ENCODE measurements around the gene CRYGN. TPM values are rescaled to one million over a fixed set of nuclear protein-coding genes. Genes with fewer than 3 reads are reported as not detected.

The CRYGN gene
- total and polyA plus RNA-seq, 9 of the 15 experiments (the other 6 are each of a cell fraction or from before 2014, with no cell fraction given), result not detected

GRCh38 chr7:151442776-151443496 is 3.0 kb upstream of the CRYGN start (continued):
- TF ChIP-seq MITF (IDR thresholded peaks at IDR 0.05), result no peak
- no peak for TF ChIP-seq PHF8 (IDR thresholded peaks at IDR 0.05; ENCODE audit: borderline replicate concordance, low read length)
- TF ChIP-seq ZNF696 (CRISPR knock-in tag; conservative IDR thresholded peaks at IDR 0.05), result no peak
- TF ChIP-seq MAFF (IDR thresholded peaks at IDR 0.05; ENCODE audit: low read length), result peak; percentile 73; the same call in 1 of the 2 replicates
- TF ChIP-seq ZNF197 (CRISPR knock-in tag; IDR thresholded peaks at IDR 0.05; ENCODE audit: low read depth), result no peak
- TF ChIP-seq KDM1A (IDR thresholded peaks at IDR 0.05), result peak in 1 of 2 experiments; percentile 38; a peak in 1 of 4 replicates
- peak; percentile 91 for TF ChIP-seq MAFG (tag; conservative IDR thresholded peaks at IDR 0.05)
- no peak for TF ChIP-seq NCOA1 (IDR thresholded peaks at IDR 0.05; ENCODE audit: low read depth)
- TF ChIP-seq CEBPG (CRISPR knock-in tag; IDR thresholded peaks at IDR 0.05), result no peak
- TF ChIP-seq CEBPG (tag; conservative IDR thresholded peaks at IDR 0.05 in 1 of 2, IDR thresholded peaks at IDR 0.05 in 1 of 2), result 0 out of 4 replicates have a peak, but pooled peaks of 1 of the 2 experiments have one; percentile 25
- TF ChIP-seq BRD4 (IDR thresholded peaks at IDR 0.05), result no peak
- no peak for TF ChIP-seq ZNF212 (CRISPR knock-in tag; IDR thresholded peaks at IDR 0.05)
- TF ChIP-seq XRCC5 (IDR thresholded peaks at IDR 0.05; ENCODE audit: low read depth, low read length), result no peak
- TF ChIP-seq CEBPB (tag; IDR thresholded peaks at IDR 0.05), result peak; percentile 33; the same call in 1 of the 2 replicates
- TF ChIP-seq ESRRA (IDR thresholded peaks at IDR 0.05; ENCODE audit: borderline replicate concordance, low read depth), result 0 out of 2 replicates have a peak, but pooled peaks have one; percentile 21
- no peak for TF ChIP-seq ZNF124 (CRISPR knock-in tag; IDR thresholded peaks at IDR 0.05)
- TF ChIP-seq MAZ (CRISPR knock-in tag; conservative IDR thresholded peaks at IDR 0.05 in 1 of 2, IDR thresholded peaks at IDR 0.05 in 1 of 2), result no peak
- no peak for TF ChIP-seq ZNF518B (CRISPR knock-in tag; IDR thresholded peaks at IDR 0.05)
- no peak for TF ChIP-seq HOXB6 (CRISPR knock-in tag; IDR thresholded peaks at IDR 0.05; ENCODE audit: borderline replicate concordance)
- no peak for TF ChIP-seq GTF3C2 (IDR thresholded peaks at IDR 0.05; ENCODE audit: borderline replicate concordance, extremely low read depth, insufficient read length)
